Activated naive CD4-positive, alpha-beta T cell treated with anti-CD3 and anti-CD28 coated beads, Interleukin-2, amount 50 U/mL, for 72 hours (primary cell): ENCODE data around the gene FOXQ1. TPM values are rescaled to one million over a fixed set of nuclear protein-coding genes. Genes with fewer than 3 reads are reported as not detected.
A peak's percentile ranks its signal among the peaks of the same experiment; 100 is the strongest.

Experiments
- ATAC-seq, 2 donors: fragments of 150-1000 bp; cut with Tn5 transposase; 2 replicates each; pipeline ENCODE4 v1.10.0; 2021; ENCODE audit warnings: mild to moderate bottlenecking in 2 of 2, moderate library complexity in 2 of 2
- DNase-seq, 2 donors: peaks; one replicate each; pipeline ENCODE4 v3.0.0; 2021 to 2022; ENCODE audit warnings: low spot score in 2 of 2
- H3K27ac Mint-ChIP-seq, 2 donors: one replicate each; pipeline ENCODE4 v1.8.0; 2022; ENCODE audit warnings: mild to moderate bottlenecking in 2 of 2, mixed read lengths in 2 of 2
- H3K36me3 Mint-ChIP-seq, 2 donors: one replicate each; pipeline ENCODE4 v1.8.0; 2022; ENCODE audit warnings: mixed read lengths in 2 of 2
- H3K9me3 Mint-ChIP-seq, 2 donors: one replicate each; pipeline ENCODE4 v1.8.0; 2022; ENCODE audit warnings: mixed read lengths in 2 of 2
- total RNA-seq, 2 donors: library from RNA; stranded (reverse); gene quantifications; one replicate each; pipeline ENCODE4 v1.2.3, GENCODE V29; 2022

Gene FOXQ1, protein sequence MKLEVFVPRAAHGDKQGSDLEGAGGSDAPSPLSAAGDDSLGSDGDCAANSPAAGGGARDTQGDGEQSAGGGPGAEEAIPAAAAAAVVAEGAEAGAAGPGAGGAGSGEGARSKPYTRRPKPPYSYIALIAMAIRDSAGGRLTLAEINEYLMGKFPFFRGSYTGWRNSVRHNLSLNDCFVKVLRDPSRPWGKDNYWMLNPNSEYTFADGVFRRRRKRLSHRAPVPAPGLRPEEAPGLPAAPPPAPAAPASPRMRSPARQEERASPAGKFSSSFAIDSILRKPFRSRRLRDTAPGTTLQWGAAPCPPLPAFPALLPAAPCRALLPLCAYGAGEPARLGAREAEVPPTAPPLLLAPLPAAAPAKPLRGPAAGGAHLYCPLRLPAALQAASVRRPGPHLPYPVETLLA
- not detected for total RNA-seq

- DNase-seq (peak in 1 of 2 donors; percentile 26), ATAC-seq (peak in 1 of 2 donors; percentile 39)
- H3K9me3 Mint-ChIP-seq: no peaks in the 10 kb centered on the region
These were observed at the start of gene FOXQ1 for GRCh38 chr6:1311400-1312202. Gene FOXQ1, plus strand, starts transcription at chr6:1312098. Its CDS starts 607 bp downstream, at chr6:1312705.

GRCh38 chr6:1262704-1263038 lies 49.2 kb upstream of the FOXQ1 start:
- ATAC-seq (no peak), DNase-seq (no peak)
- no peaks in the 10 kb centered on the region for H3K9me3 Mint-ChIP-seq
- H3K36me3 Mint-ChIP-seq: no peaks in the 10 kb centered on the region
- no peak overlapping the region for H3K27ac Mint-ChIP-seq

More at GRCh38 chr6:1311400-1312202, at the start of gene FOXQ1:
- peak within 1 kb of the TSS in 1 of 2 donors; percentile 88 for H3K27ac Mint-ChIP-seq
- peaks cover 11 to 21% of the 10 kb centered on the region in 2 donors for H3K36me3 Mint-ChIP-seq

DNA sequence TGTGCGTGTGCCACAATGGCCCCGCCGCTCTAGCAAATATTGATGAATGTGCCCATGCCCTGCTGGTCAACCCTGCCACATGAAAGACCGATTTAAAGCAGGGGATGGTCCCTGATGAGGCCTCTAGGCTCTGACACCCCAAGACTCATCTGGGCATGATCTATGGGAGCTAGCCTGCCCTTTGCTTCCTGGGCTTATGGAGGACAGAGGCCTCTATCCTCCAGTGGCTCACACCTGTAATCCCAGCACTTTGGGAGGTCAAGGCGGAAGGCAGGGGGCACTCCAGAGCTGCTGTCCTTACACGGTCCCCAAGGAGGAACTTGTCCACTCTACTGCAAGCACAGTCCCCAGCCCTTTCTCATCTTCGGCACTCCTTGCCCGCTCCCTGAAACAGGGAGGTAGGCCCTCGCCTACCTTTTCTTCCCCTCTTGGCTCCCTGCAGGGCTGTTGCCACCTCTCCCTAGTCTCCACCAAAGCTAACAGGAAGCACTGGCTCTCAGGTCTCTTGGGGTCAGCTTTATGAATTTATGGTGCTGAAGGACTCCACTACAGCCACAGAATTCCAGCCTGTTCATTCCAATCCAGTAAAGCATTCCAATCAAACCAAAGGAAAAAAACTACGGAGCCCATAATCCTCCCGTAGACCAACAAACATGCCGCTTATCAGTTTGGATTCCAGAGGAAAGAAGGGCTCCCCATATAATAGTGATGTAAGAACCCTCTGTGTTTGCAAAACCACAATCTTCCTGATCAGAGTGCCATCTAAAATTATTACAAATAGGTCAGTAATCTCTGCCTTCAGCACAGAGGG lies 48.7 kb upstream of the FOXQ1 start:
- no peaks in the 10 kb centered on the region for H3K9me3 Mint-ChIP-seq
- no peak for ATAC-seq
- H3K36me3 Mint-ChIP-seq: no peaks in the 10 kb centered on the region
- no peak for DNase-seq
- H3K27ac Mint-ChIP-seq: peak overlapping the region in 1 of 2 donors; percentile 77

DNA sequence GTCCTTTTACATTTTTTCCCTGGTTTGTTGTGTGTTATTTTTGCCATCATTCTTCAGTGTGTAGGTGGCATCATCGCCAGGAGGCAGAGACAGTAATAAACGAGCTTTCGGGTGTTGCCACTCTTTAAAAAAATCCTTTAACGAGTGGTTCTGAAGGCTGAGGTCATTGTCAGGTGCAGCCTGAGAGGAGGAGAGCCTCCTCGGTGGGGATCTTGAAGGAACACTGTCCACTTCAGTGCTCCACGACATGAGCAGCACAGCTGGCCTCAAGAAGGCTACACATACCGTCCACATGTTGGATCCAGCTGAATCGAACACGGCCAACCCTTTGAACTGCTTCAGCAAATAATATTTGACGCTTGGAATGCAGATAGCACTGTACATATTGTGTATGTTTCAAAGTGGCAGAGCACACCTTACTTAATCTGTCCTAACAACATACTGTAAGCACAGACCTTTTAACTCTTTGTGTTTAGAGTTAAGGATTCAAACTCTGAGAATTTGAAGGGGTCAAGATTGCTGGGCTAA lies 48.0 kb upstream of the FOXQ1 start:
- Mint-ChIP-seq H3K27ac (no peak overlapping the region), H3K9me3 (no peaks in the 10 kb centered on the region), H3K36me3 (no peaks in the 10 kb centered on the region)
- no peak for ATAC-seq
- no peak for DNase-seq

GRCh38 chr6:1264619-1265445 lies 47.1 kb upstream of the FOXQ1 start:
- Mint-ChIP-seq H3K9me3 (no peaks in the 10 kb centered on the region), H3K27ac (no peak overlapping the region)
- ATAC-seq: no peak

DNA sequence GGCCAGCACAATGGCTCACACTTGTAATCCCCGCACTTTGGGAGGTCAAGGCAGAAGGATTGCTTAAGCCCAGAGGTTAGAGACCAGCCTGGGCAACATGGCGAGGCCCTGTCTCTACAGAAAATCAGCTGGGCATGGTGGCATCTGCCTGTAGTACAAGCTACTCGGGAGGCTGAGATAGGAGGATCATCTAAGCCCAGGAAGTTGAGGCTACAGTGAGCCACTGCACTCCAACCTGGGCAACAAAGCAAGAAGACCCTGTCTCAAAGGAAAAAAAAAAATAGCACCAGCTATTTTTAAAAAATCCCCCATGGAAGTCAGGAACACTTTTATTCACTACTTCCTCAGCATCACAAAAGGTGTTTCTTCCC lies 45.2 kb upstream of the FOXQ1 start:
- Mint-ChIP-seq H3K36me3 (peaks cover 2 to 4% of the 10 kb centered on the region in 2 donors), H3K27ac (no peak overlapping the region), H3K9me3 (peaks cover under 1 to 2% of the 10 kb centered on the region in 2 donors)
- DNase-seq: no peak
- no peak for ATAC-seq

More at GRCh38 chr6:1264619-1265445, 47.1 kb upstream of the FOXQ1 start:
- no peaks in the 10 kb centered on the region for H3K36me3 Mint-ChIP-seq
- no peak for DNase-seq

DNA sequence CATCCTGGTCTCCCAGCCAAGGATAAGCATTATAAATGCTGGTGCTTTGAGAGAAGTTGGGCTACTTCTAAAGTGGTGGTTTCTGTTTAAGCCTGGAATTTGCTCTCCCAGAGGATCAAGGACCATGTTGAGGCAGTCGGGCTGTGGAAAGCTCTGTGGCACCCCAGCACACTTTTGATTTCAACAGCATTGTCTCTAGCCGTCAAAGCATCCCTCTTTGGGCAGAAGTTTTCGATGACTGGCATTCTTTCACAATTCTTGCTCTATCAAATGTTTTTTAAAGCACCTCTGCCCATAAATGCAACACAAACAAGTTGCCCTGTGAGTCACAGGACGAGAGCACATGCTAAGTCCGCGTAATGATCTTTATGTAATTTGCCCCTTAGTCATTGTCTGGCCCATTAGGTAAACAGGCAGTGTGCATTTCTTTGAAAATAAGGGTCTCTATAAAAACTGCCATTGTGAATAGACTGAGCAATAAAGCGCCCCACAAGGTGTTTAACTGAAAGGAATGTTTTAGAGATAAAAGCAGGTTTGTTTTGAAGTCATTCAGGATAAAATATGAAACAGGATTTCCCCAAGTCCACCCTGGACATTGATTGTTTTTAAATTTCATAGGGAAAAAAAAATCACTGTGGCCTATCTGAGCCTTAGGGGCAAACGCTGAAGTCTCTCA lies 44.7 kb upstream of the FOXQ1 start:
- ATAC-seq (no peak), DNase-seq (no peak)
- Mint-ChIP-seq H3K36me3 (peaks cover 7 to 9% of the 10 kb centered on the region in 2 donors), H3K27ac (no peak overlapping the region), H3K9me3 (peaks cover 4 to 7% of the 10 kb centered on the region in 2 donors)

DNA sequence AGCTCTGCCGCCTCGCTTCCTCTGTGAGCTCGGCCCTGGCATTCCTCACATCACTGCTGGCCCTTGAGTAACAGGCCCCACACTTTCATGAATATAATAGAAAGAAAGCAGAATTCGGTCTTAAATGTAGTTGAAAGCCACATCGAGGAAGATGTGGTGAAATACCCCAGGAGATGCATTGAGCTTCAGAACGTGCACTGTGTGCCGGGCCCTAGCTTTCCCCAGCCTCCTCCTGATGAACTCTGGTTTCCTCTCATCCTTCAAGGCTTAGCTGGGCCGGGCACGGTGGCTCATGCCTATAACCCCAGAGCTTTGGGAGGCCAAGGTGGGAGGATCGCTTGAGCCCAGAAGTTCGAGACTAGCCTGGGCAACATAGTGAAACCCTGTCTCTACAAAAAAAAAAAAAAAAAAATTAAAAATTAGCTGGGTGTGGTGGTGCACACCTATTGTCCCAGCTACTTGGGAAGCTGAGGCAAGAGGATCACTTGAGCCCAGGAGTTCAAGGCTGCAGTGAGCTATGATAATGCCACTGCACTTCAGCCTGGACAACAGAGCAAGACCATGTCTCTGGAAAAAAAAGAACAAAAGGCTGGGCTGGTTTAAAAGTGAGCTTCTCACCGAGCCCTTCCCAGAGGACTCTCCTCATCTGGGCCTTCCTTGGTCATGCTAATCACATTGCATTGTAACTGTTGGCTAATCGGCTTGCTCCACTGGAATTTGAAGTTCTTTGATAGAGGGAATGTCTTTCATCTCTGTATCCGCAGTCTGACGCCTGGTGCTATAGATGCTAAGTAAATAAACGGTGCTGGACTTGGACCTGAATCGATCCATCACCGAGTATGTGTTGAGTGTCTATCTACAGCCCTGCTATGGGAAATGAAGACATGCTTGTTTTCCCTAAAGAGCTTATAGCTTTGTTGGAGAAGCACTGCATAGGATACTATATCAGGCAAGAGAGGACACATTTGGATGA lies 43.8 kb upstream of the FOXQ1 start:
- Mint-ChIP-seq H3K36me3 (peaks cover 11 to 15% of the 10 kb centered on the region in 2 donors), H3K9me3 (peaks cover 10 to 11% of the 10 kb centered on the region in 2 donors), H3K27ac (no peak overlapping the region)
- ATAC-seq: no peak
- DNase-seq: no peak

DNA sequence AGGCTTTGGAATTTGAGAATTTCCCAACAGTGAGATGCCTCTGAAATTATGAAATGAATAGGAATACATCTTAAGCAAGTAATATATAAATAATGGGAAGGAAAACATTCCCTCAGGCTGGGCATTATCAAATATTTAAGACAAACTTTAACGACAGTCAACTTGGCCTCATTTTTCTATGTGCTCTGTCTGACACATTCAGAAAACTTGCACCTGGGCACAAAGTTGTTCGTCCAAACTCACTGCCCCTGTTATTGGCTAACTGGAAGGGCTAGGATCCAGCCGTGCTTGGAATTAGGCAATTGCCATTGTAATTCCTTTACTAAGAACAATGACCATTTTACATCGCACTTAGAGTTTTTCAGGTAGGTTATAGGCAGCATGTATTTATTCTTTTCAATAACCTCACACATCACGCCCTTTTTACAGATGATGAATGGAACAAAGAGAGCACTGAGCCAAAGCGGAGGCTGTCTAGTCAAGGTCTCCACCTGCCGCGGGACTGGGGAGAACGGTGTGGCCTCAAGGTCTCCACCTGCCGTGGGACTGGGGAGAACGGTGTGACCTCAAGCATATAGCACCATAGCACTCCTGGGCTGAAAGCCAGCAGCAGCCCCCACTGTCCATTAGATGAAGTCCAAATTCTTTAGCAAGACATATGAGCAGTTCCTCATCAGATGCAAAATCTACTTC lies 40.7 kb upstream of the FOXQ1 start:
- peaks cover 12 to 14% of the 10 kb centered on the region in 2 donors for H3K9me3 Mint-ChIP-seq
- no peak overlapping the region for H3K27ac Mint-ChIP-seq
- H3K36me3 Mint-ChIP-seq: peaks cover 11 to 17% of the 10 kb centered on the region in 2 donors
- ATAC-seq: no peak
- DNase-seq: no peak

DNA sequence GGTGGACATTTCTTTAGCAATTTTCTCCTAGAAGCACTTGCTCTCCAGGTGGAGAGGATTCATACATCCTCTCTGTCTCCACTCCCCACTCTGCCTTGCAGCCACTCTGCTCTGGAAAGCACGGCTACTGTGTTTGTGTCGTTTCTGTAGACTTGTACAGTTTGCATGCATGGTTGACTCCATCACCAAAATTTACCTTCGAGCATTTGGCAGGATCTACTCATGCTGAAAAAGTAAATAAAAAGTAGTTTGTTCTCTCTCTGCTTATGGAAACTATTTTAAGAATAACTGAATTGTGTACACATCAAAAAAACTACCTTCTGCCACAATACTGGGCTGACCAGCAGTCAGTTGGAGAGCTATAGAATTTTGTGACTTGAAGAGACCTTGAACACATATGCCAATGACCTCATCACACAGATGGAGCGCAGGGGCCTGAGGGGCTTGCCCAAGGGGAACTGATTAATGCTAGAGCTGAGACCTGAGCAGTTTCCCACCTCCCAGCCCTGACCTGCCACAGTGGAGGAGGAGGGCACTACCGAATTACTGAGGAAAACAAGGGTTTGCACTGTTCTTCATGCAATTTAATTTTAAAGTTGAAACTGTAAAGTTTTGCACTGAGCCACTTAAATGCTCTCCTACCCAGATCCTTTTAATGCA lies 33.7 kb upstream of the FOXQ1 start:
- Mint-ChIP-seq H3K27ac (no peak overlapping the region), H3K36me3 (peaks cover 0 to under 1% of the 10 kb centered on the region in 2 donors), H3K9me3 (peaks cover 1 to 3% of the 10 kb centered on the region in 2 donors)
- DNase-seq: no peak
- ATAC-seq: no peak

DNA sequence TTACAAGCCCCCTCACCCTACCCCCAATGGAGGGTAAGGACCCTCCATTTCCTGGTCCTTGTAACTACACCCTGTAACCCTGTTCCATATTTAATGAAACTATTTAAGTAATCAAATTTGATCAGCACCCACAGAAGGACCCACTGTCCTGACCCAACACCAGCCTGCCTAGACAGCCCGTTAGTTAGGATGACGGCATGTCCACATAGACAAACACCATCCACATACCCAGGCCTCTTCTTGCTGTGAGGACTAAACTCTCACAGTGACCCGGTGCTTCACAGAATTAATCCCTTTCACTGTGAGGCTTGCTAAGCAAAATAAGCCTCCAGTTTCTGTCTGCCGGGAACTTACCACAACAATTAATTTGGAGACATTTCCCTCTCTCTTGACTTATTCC lies 32.8 kb upstream of the FOXQ1 start:
- no peak for ATAC-seq
- Mint-ChIP-seq H3K36me3 (no peaks in the 10 kb centered on the region), H3K9me3 (peaks cover 0 to 3% of the 10 kb centered on the region in 2 donors), H3K27ac (no peak overlapping the region)
- DNase-seq: no peak

DNA sequence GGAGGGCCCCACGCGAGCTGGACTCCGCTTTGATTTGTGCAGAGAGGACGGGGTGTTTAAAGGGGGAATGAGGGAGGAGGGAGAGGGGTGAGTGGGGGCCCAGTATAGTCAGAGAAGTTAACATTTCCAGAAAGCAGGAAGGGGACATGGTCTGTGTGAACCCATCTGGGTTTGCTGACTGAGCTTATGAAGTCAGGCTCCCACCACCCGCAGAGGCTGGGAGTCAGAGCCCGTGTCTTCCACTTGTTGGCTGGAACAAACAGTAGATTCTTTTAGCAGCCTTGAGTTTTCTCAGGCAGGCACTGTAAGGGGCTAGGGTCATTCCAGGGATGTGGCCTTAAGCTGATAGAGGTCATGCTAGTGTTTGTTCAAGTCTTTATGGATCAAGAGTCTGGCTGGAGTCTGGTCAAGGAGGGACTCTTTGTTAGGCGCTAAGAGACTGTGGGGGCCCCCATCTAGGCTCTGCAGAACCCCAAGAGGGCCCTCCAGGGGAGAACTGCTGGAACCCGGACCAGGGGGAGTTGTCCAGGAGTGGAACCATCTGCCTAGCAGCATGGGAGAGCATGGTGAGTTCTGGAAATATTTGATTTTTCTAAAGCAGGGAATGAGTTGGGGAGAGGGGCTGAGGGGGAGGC lies 31.1 kb upstream of the FOXQ1 start:
- Mint-ChIP-seq H3K9me3 (no peaks in the 10 kb centered on the region), H3K27ac (no peak overlapping the region), H3K36me3 (no peaks in the 10 kb centered on the region)
- no peak for DNase-seq
- ATAC-seq: no peak

DNA sequence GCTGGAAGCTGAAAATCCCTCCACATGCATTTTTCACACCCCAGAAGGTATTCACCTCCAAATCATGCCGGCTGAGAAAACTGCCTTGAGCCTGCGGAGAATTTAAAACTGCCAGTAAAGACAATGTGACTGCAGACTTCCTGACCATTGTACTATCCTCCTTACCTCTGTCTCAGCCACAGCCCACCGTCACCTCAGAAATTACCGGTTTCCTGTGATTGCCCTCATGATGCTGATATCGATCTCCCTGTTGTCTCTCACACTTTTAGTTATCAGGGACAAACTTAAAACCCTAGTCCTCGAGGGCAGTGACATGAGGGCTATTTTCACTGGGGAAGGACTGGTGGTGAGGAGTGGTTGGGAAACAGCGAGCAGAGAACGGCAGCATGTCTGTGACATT lies 30.2 kb upstream of the FOXQ1 start:
- no peaks in the 10 kb centered on the region for H3K36me3 Mint-ChIP-seq
- H3K27ac Mint-ChIP-seq: no peak overlapping the region
- DNase-seq (no peak), ATAC-seq (no peak)
- H3K9me3 Mint-ChIP-seq: no peaks in the 10 kb centered on the region
